T-helper 1 cell treated with Interleukin-12 subunit alpha and Interleukin-12 subunit beta and Interleukin-4 antibody, amounts not matched to agents 30 μg/mL and 1 μg/mL, for 36 hours (primary cell): ENCODE results near the gene PTPN7.
A peak's percentile ranks its signal among the peaks of the same experiment; 100 is the strongest.

Experiments used
- H3K27ac Mint-ChIP-seq: one replicate; pipeline ENCODE4 v1.8.0; 2021; ENCODE audit warnings: mild to moderate bottlenecking, mixed read lengths
- H3K27me3 Mint-ChIP-seq: one replicate; pipeline ENCODE4 v1.8.0; 2021; ENCODE audit warnings: low read depth, mixed read lengths
- H3K36me3 Mint-ChIP-seq: one replicate; pipeline ENCODE4 v1.8.0; 2021; ENCODE audit warnings: low read depth, mixed read lengths
- H3K4me1 Mint-ChIP-seq: one replicate; pipeline ENCODE4 v1.8.0; 2021; ENCODE audit warnings: low read depth, mixed read lengths
- H3K4me3 Mint-ChIP-seq: one replicate; pipeline ENCODE4 v1.8.0; 2021; ENCODE audit warnings: mild to moderate bottlenecking, moderate library complexity, mixed read lengths
- H3K9me3 Mint-ChIP-seq: one replicate; pipeline ENCODE4 v1.8.0; 2021; ENCODE audit warnings: mixed read lengths

Gene PTPN7

DNA sequence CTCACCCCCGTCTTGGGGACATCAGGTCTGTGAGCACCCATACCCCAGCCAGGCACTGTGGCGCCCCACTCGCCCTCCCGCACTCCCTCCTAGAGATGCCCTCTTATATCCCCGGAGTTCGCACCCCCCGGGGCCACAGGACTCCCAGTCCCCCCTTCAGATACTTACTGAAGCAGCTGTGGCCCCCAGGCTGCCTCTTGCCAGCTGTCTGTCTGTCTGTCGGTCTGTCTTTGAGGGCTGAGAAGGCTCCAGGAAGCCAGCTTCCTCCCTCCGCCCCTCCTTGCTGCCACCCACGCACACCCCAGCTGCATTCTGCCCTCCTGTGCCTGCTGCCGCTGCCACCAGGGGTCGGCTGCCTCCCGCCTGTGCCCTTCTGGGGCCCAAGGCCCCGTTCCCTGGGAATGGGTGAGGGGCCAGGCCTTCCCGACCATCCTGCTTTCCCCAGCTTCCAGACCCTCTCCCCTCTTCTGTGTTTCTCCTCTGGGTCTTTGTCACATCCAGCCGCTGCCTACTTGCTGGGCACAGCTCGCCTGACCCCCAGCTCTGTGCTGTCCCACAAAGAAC, at the start of gene PTPN7:
Gene PTPN7, minus strand, starts transcription at position 226 of the 564 bp plus-strand sequence. CDS start 1,200 bp downstream, outside the sequence.
- Mint-ChIP-seq H3K9me3 (no peaks in the 10 kb centered on the region), H3K27me3 (no peaks in the 10 kb centered on the region), H3K4me3 (peak within 1 kb of the TSS; percentile 99), H3K36me3 (peaks cover 36% of the 10 kb centered on the region), H3K27ac (peak within 1 kb of the TSS; percentile 98), H3K4me1 (peaks cover 67% of the 10 kb centered on the region)

DNA sequence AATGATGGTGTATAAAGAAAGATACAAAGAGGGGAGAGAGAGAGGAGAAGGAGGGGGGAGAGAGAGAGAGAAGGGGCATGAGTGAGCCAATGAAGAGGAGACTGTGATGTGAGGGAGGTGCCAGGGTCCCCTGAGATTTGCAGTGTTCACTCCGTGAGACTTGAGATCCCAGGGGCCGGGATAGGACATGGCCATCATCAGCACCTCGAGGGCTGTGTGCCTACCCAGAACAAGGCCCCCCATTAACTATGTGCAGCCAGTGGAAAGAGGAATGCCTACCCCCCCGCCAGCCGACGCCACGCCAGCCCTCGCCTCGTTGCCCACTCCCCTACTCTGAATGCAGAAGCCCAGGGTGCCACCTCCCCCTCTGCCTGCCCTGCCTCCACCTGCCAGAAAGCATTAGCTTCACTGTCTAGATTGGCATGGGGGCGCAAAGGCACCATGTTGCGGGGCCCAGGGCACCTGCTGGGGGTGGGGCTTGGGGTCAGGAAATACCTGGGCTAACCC, 48.0 kb upstream of the PTPN7 start:
- H3K9me3 Mint-ChIP-seq, result no peaks in the 10 kb centered on the region
- H3K36me3 Mint-ChIP-seq, result no peaks in the 10 kb centered on the region
- peaks cover 32% of the 10 kb centered on the region for H3K27me3 Mint-ChIP-seq
- peak overlapping the region; percentile 7 for H3K27ac Mint-ChIP-seq
- no peak overlapping the region for H3K4me3 Mint-ChIP-seq
- H3K4me1 Mint-ChIP-seq, result no peaks in the 10 kb centered on the region

DNA sequence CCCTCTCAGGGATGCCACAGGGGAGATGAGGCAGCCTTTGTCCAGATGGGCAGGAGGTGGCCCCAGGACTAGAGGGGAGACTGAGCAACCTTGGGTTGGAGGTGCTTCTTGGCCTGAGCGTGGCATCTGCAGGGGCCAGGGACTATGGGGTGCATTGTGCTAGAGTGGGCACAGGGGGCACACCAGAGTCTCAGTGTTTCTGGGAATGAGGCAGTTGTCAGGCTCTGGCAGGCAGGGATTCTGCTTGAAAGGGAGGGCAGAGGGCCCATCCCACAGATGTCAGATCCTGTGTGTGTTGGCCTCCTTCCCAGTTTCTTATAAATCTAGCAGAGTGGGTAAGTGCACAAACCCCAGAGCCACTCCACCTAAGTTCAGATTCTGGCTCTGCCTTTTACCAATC, 46.9 kb upstream of the PTPN7 start:
- Mint-ChIP-seq H3K27ac (no peak overlapping the region), H3K4me3 (no peak overlapping the region), H3K27me3 (peaks cover 21% of the 10 kb centered on the region), H3K4me1 (no peaks in the 10 kb centered on the region), H3K9me3 (no peaks in the 10 kb centered on the region), H3K36me3 (no peaks in the 10 kb centered on the region)

DNA sequence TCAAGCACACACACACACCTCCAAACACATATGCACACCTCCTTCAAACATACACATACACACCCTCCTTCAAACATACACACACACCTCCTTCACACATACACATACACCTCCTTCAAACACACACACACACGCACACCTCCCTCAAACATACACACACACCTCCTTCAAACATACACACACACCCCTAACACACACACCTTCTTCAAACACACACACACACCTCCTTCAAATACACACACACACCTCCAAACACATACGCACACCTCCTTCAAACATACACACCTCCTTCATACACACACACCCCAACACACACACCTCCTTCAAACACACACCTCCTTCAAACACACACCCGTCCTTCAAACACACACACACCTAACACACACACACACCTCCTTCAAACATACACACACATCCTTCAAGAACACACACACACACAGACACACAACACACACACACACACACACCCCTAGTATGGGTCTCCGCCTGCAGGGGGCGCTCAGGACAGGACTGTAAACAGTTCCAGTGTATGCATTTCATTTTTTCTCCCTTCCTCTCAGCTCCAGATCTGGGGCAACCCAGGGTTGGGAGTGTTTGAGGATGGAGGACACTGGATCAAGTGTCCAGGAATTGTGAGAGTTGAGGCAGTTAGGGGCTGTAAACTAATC, 45.3 kb upstream of the PTPN7 start:
- no peaks in the 10 kb centered on the region for H3K4me1 Mint-ChIP-seq
- no peak overlapping the region for H3K4me3 Mint-ChIP-seq
- peaks cover 15% of the 10 kb centered on the region for H3K27me3 Mint-ChIP-seq
- H3K9me3 Mint-ChIP-seq, result no peaks in the 10 kb centered on the region
- no peaks in the 10 kb centered on the region for H3K36me3 Mint-ChIP-seq
- no peak overlapping the region for H3K27ac Mint-ChIP-seq

DNA sequence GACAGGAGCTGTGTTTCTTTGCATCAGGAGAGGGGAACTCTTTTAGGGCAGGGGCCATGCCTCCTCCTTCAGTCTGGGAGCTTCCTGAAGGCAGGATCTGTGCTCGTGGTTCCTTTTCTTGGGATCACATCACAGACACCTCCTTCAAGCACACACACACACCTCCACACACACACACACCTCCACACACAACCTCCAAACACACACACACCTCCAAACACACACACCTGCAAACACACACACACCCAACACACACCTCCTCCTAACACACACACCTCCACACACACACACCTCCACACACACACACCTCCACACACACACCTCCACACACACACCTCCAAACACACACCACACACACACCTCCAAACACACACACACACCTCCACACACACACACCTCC, 43.7 kb upstream of the PTPN7 start:
- Mint-ChIP-seq H3K27me3 (peaks cover 11% of the 10 kb centered on the region), H3K36me3 (no peaks in the 10 kb centered on the region), H3K4me3 (no peak overlapping the region), H3K9me3 (no peaks in the 10 kb centered on the region), H3K27ac (no peak overlapping the region), H3K4me1 (no peaks in the 10 kb centered on the region)

DNA sequence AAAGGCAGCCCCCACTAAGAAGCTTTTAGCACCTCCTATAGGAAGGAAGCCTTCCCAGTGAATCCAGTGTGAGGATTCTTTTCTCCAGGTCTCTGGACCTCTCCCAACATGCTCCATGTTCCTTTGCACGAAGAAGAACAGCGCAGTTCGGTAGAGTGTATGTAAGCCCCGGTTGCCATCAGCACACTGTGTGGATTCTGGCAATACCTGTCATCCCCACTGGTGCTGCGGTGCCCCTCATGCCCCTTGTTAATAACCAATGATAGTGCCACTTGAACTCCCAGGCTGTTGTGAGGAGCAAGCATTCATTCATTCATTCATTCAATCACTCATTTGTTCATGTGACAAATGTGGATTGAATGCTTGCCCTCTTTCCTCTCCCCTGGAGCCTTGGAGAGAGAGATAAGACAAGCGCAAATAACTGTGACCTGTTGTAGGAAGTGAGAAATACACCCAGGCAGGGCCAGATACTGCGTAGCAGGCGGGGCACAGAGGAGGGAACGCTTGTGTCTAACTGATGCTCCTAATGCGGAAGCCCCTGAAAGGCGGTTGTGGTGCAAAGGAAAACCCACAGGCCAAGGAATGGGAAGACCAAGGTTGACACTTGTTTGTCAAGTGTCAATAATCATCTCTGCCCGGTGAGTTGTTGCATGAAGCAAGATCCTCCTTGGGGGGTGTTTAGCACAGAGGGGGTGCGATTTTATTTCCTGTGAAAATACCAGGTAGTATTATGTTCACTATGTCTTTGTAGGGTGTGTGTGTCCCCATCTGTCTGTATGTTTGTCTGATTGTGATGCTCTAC, 43.0 kb upstream of the PTPN7 start:
- no peaks in the 10 kb centered on the region for H3K9me3 Mint-ChIP-seq
- H3K36me3 Mint-ChIP-seq, result no peaks in the 10 kb centered on the region
- no peaks in the 10 kb centered on the region for H3K4me1 Mint-ChIP-seq
- no peak overlapping the region for H3K4me3 Mint-ChIP-seq
- no peak overlapping the region for H3K27ac Mint-ChIP-seq
- H3K27me3 Mint-ChIP-seq, result peaks cover 15% of the 10 kb centered on the region

DNA sequence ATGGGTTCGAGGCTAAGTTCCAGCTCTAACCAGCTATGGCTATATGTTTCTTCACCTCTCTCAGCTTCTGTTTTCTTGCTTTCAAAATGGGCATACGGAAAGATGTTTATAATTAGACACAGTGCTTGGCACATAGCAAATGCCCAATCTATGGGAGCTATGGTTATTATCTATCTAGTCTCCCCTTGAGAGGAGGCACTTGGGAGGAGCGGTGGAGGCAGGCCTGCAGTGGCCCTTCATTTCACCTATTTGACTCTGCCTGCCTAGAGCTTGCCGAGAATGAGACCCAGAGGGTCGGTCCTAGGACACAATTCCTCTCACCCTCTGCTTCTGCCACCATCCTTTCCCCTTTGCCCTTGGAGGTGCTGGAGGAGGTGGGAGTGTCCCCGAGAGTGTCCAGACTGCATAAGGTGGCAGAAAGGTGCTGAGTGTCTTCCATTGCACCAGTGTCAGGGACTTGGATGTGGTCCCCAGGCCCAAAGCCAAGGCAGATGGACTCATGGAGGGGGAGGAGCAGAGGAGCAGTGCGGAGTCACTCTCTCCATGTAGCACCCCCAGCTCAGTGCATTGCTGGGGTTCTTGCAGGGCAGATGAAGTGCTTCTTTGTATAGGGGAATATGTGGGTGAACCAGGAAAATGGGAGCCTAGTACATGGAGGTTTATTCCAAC, 42.2 kb upstream of the PTPN7 start:
- Mint-ChIP-seq H3K4me1 (peaks cover 2% of the 10 kb centered on the region), H3K36me3 (no peaks in the 10 kb centered on the region), H3K4me3 (no peak overlapping the region), H3K9me3 (no peaks in the 10 kb centered on the region), H3K27ac (no peak overlapping the region), H3K27me3 (peaks cover 16% of the 10 kb centered on the region)

DNA sequence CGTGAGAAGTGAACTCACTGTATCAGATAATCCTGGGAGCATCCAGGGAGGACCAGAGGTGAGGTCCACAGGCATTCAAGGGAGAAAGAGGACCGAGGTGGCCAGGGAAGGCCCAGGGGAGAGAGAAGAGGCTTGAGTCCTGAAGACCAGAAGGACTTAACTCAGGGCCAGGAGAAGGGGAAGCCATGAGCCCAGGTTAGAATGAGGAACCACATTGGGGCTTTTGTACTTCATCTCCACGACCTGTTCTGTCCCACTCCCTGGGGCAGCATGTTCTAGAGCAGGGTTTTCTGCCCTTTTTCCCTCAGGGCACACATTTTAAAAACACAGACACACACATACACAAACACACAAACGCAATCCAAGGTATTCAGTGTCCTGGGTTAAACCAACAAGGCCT, 41.6 kb upstream of the PTPN7 start:
- H3K4me3 Mint-ChIP-seq, result no peak overlapping the region
- H3K27ac Mint-ChIP-seq, result no peak overlapping the region
- H3K4me1 Mint-ChIP-seq, result peaks cover 2% of the 10 kb centered on the region
- no peaks in the 10 kb centered on the region for H3K9me3 Mint-ChIP-seq
- no peaks in the 10 kb centered on the region for H3K36me3 Mint-ChIP-seq
- H3K27me3 Mint-ChIP-seq, result peaks cover 20% of the 10 kb centered on the region

DNA sequence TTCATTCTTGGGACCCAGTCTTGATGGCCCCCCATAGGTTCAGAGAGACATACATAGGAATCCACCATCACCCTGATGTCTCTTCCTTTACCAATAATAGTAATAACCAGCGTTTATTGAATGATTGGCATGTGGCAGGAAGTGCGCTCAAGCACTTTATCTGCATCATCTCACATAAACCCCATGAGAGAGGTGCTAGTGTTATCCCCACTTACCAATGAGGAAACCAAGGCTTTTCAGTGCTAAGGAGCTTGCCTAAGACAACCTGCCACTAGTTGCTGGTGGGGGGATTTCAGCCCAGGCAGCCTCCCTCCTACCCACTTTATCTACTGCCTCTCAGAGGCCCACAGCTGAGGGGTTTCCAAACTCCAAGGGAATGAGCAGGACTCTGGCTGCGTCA, 40.9 kb upstream of the PTPN7 start:
- Mint-ChIP-seq H3K4me1 (peaks cover 2% of the 10 kb centered on the region), H3K9me3 (no peaks in the 10 kb centered on the region), H3K36me3 (no peaks in the 10 kb centered on the region), H3K27me3 (peaks cover 27% of the 10 kb centered on the region), H3K27ac (no peak overlapping the region), H3K4me3 (no peak overlapping the region)

DNA sequence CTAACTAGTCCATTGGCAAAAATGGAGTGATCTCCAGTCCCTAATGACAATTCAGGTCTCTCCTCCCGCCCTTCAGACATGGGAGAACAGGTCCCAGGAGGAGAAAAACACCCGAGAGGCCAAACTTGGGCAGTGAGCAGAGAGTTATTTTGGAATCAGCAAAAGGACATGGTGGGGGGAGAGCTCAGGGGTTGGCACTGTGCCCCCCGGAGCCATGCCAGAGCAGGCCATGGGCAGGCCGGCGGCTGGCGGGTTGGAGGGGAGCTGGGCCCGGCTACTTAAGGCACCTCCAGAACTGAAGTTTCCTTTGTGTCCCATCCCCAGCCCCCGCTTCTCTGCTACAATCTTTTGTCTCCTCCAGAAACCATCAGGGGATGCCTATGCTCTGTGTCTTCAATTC, 40.3 kb upstream of the PTPN7 start:
- H3K4me3 Mint-ChIP-seq, result no peak overlapping the region
- H3K27ac Mint-ChIP-seq, result no peak overlapping the region
- H3K4me1 Mint-ChIP-seq, result peaks cover 2% of the 10 kb centered on the region

DNA sequence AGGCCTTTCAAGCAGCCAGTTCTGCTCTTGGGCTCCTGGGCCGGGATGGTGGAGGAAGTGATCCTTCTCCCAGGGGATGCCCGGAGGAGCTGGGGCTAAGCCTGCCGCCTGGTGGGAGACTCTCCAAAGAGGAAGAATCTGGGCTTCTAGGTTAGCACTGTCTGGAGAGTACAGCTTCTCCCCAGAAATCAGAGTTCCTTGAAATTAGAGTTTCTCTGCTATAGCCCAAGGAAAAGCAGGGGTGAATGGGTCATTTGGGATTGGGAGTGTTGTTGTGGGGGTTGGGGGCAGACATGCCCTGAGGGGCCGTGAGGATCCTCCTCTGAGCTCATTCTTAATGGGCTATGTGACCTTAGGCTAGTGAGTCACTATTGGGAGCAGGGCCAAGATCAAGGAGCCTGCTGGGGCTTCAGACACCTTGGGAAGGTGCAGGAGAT, 39.7 kb upstream of the PTPN7 start:
- H3K4me1 Mint-ChIP-seq, result peaks cover 2% of the 10 kb centered on the region
- H3K36me3 Mint-ChIP-seq, result no peaks in the 10 kb centered on the region
- H3K27ac Mint-ChIP-seq, result no peak overlapping the region
- H3K4me3 Mint-ChIP-seq, result no peak overlapping the region
- peaks cover 37% of the 10 kb centered on the region for H3K27me3 Mint-ChIP-seq
- no peaks in the 10 kb centered on the region for H3K9me3 Mint-ChIP-seq

More for the DNA sequence above, 40.3 kb upstream of the PTPN7 start:
- Mint-ChIP-seq H3K9me3 (no peaks in the 10 kb centered on the region), H3K27me3 (peaks cover 32% of the 10 kb centered on the region), H3K36me3 (no peaks in the 10 kb centered on the region)

DNA sequence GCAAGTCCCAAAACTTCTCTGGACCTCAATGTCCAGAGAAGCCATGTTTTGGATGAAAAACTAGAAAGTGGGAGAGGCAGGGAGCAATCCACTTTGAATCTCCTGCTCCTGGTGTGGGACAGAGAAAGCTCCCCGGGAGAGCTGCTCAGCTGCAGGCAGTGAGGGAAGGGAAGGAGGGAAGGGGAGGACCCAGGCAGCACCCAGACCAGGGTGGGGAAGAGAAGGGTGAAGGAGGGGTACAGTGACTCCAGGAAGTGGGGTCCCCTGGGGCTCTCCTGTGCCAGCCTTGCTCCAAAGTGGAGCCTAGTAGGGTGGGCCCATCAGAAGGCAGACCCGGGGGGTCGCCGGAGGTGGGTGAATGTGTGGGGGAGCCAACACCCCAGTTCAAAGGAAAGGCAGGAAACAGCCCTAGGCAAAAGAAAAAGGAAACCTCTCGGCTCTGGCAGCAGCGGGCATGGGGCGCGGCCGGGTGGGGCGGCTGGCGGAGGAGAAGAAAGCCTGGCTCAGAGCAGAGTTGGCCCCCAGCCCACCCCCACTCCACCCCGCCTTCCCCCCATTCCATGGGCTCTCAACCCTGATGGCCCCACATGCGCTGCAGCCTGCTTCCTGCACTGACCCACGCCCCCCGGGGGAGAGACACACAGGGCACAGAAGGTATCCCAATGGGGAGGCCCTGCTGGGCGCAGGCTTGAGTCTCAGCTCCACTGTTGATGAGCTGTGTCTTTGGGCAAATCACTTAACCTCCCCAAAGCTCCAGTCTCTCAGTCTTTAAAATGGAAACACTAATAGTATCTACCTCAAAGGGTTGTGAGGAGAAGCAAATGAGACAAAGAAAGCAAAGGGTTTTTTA, 38.9 kb upstream of the PTPN7 start:
- Mint-ChIP-seq H3K4me3 (no peak overlapping the region), H3K4me1 (peaks cover 2% of the 10 kb centered on the region)

DNA sequence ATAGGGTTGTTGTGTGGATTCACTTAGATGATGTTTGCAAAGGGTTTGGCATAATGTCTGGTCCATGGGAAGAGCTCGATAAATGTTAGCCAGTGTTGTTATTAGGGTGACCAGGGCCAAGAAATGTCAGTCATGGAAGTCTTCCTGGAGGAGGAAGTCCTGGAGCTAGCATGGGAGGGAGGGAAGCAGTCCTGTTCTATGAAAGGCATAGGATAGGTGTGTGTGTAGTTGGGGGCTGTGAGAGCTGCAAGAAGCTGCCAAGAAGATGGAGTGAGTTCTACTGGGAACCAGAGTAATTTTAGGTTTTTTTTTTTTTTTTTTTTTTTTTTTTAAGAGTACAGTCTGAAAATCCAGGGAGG, 37.9 kb upstream of the PTPN7 start:
- no peak overlapping the region for H3K4me3 Mint-ChIP-seq

More for the DNA sequence above, 38.9 kb upstream of the PTPN7 start:
- peaks cover 46% of the 10 kb centered on the region for H3K27me3 Mint-ChIP-seq
- no peaks in the 10 kb centered on the region for H3K36me3 Mint-ChIP-seq
- H3K9me3 Mint-ChIP-seq, result no peaks in the 10 kb centered on the region
- H3K27ac Mint-ChIP-seq, result no peak overlapping the region

More for the DNA sequence above, 37.9 kb upstream of the PTPN7 start:
- no peak overlapping the region for H3K27ac Mint-ChIP-seq
- no peaks in the 10 kb centered on the region for H3K9me3 Mint-ChIP-seq
- H3K36me3 Mint-ChIP-seq, result no peaks in the 10 kb centered on the region
- H3K4me1 Mint-ChIP-seq, result peaks cover 4% of the 10 kb centered on the region
- H3K27me3 Mint-ChIP-seq, result peaks cover 52% of the 10 kb centered on the region
